HepG2 (cell line): Measurements from ENCODE around the gene RUNX2. TPM values are rescaled to one million over a fixed set of nuclear protein-coding genes. Genes with fewer than 3 reads are reported as not detected.

Source experiments
- HNF1A ChIP-seq, 2 experiments: sonication (generic) in 1 of 2; formaldehyde crosslinking in 1 of 2; IDR thresholded peaks; 2 replicates each; pipeline versions ENCODE4 v1.4.0 to v1.6.1; 2016 to 2020; ENCODE audit warnings: borderline replicate concordance in 1 of 2, low read depth in 1 of 2, mild to moderate bottlenecking in 1 of 2, missing genetic modification reagents in 1 of 2
- KIAA2018 ChIP-seq: sonication (generic); formaldehyde crosslinking; IDR thresholded peaks from 2 replicates; pipeline ENCODE4 v1.5.0; 2020; ENCODE audit warnings: mild to moderate bottlenecking, missing genetic modification reagents, borderline replicate concordance
- ZNF318 ChIP-seq: sonication (generic); formaldehyde crosslinking; IDR thresholded peaks from 2 replicates; pipeline ENCODE4 v1.4.0; 2020; ENCODE audit warnings: mild to moderate bottlenecking, missing genetic modification reagents
- polyA plus RNA-seq, 8 experiments: library from polyadenylated mRNA; depleted of rRNA in 3 of 8; stranded (reverse) in 7 of 8; unstranded in 1 of 8; fragments of >200 nt; fragmentation: Illumina TruSeq in 4 of 8; extraction: Trizol in 4 of 8; gene quantifications; 2 replicates each; pipeline versions ENCODE4 v1.2.1 to v1.2.3, GENCODE V29; 2011 to 2016; ENCODE audit warnings: low read depth in 4 of 8, missing spikeins in 1 of 8, mixed read lengths in 1 of 8; ENCODE audit not compliant: insufficient read depth in 1 of 8
- total RNA-seq, 5 experiments: library from RNA; depleted of rRNA; stranded (reverse); fragments of >200 nt; fragmentation: Illumina TruSeq; extraction: Trizol; gene quantifications; 2 replicates each; pipeline ENCODE4 v1.2.3, GENCODE V29; 2016; ENCODE audit warnings: low read depth in 1 of 5

The RUNX2 gene
- total and polyA plus RNA-seq, 2 of the 13 experiments (the other 11 are each of a cell fraction or from before 2014, with no cell fraction given) = not detected

- TF ChIP-seq KIAA2018 (CRISPR knock-in tag) (no peak), HNF1A (IDR thresholded peaks at IDR 0.05; ENCODE audit: low read depth) (no peak), HNF1A (CRISPR knock-in tag; IDR thresholded peaks at IDR 0.05; ENCODE audit: borderline replicate concordance) (no peak), ZNF318 (CRISPR knock-in tag) (no peak)
These were observed 285.5 kb downstream of the RUNX2 start (continued) for GRCh38 chr6:45613656-45614055.
